ENCODE data around the gene INTS1. TPM values are rescaled to one million over a fixed set of nuclear protein-coding genes. Genes with fewer than 3 reads are reported as not detected.

Gene INTS1
- total and polyA plus RNA-seq, 2 experiments from 2014 or later = 30.0 to 57.3 TPM

- no peaks in the 10 kb centered on the region for H3K27me3 ChIP-seq
- no peak overlapping the region for H3K4me3 ChIP-seq
- no peaks in the 10 kb centered on the region for H3K9me3 ChIP-seq (ENCODE audit: low read depth)
- peaks cover 6% of the 10 kb centered on the region for H4K20me1 ChIP-seq (ENCODE audit: insufficient read depth, poor library complexity, severe bottlenecking)
- peak overlapping the region; percentile 73 for H3K4me2 ChIP-seq
- no peak overlapping the region for H2AFZ ChIP-seq
- 87% methylated on average over 20 of the region's 21 CpGs for WGBS (ENCODE audit: low lambda C conversion rate, missing lambda C conversion rate)
- H3K27ac ChIP-seq = no peak overlapping the region
- TF ChIP-seq EZH2phosphoT487 (IDR thresholded peaks at IDR 0.05; ENCODE audit: low read depth, severe bottlenecking, unreplicated experiment) (no peak), CTCF (IDR thresholded peaks at IDR 0.05; ENCODE audit: poor library complexity) (no peak), EZH2 (IDR thresholded peaks at IDR 0.05; ENCODE audit: borderline replicate concordance) (no peak)
- no peak for DNase-seq (ENCODE audit: low spot score)
- H3K9me2 ChIP-seq (replicated peaks; ENCODE audit: insufficient read depth) = no peaks in the 10 kb centered on the region
- H3K36me3 ChIP-seq (replicated peaks; ENCODE audit: insufficient read depth, low read depth) = no peaks in the 10 kb centered on the region
- peaks cover 25% of the 10 kb centered on the region for H3K4me1 ChIP-seq (ENCODE audit: insufficient read depth)
- peaks cover 28% of the 10 kb centered on the region for H3K79me2 ChIP-seq
These were observed 25.4 kb upstream of the INTS1 start for GRCh38 chr7:1529383-1530116.

- no peak for DNase-seq (ENCODE audit: low spot score)
- Histone ChIP-seq H3K9me3 (ENCODE audit: low read depth) (no peaks in the 10 kb centered on the region), H3K4me2 (no peak overlapping the region), H3K36me3 (replicated peaks; ENCODE audit: insufficient read depth, low read depth) (no peaks in the 10 kb centered on the region), H3K4me3 (no peak overlapping the region), H2AFZ (no peak overlapping the region), H3K27me3 (no peaks in the 10 kb centered on the region), H4K20me1 (ENCODE audit: insufficient read depth, poor library complexity, severe bottlenecking) (no peaks in the 10 kb centered on the region), H3K79me2 (peaks cover 5% of the 10 kb centered on the region), H3K9me2 (replicated peaks; ENCODE audit: insufficient read depth) (no peaks in the 10 kb centered on the region), H3K4me1 (ENCODE audit: insufficient read depth) (no peaks in the 10 kb centered on the region), H3K27ac (no peak overlapping the region)
- TF ChIP-seq EZH2phosphoT487 (IDR thresholded peaks at IDR 0.05; ENCODE audit: low read depth, severe bottlenecking, unreplicated experiment) (no peak), EZH2 (IDR thresholded peaks at IDR 0.05; ENCODE audit: borderline replicate concordance) (no peak), CTCF (IDR thresholded peaks at IDR 0.05; ENCODE audit: poor library complexity) (no peak)
- WGBS (ENCODE audit: low lambda C conversion rate, missing lambda C conversion rate) = 50% methylated on average over 6 of the region's 6 CpGs
These were observed 22.1 kb upstream of the INTS1 start for GRCh38 chr7:1526271-1526754.

GRCh38 chr7:1525409-1525808 lies 21.2 kb upstream of the INTS1 start:
- Histone ChIP-seq H2AFZ (no peak overlapping the region), H3K79me2 (peaks cover 3% of the 10 kb centered on the region), H3K9me2 (replicated peaks; ENCODE audit: insufficient read depth) (no peaks in the 10 kb centered on the region), H3K4me2 (no peak overlapping the region), H4K20me1 (ENCODE audit: insufficient read depth, poor library complexity, severe bottlenecking) (no peaks in the 10 kb centered on the region), H3K27ac (no peak overlapping the region), H3K9me3 (ENCODE audit: low read depth) (no peaks in the 10 kb centered on the region), H3K4me1 (ENCODE audit: insufficient read depth) (no peaks in the 10 kb centered on the region), H3K27me3 (no peaks in the 10 kb centered on the region), H3K4me3 (no peak overlapping the region), H3K36me3 (replicated peaks; ENCODE audit: insufficient read depth, low read depth) (no peaks in the 10 kb centered on the region)
- no peak for DNase-seq (ENCODE audit: low spot score)
- 94% methylated on average over 6 of the region's 6 CpGs for WGBS (ENCODE audit: low lambda C conversion rate, missing lambda C conversion rate)
- TF ChIP-seq EZH2phosphoT487 (IDR thresholded peaks at IDR 0.05; ENCODE audit: low read depth, severe bottlenecking, unreplicated experiment) (no peak), EZH2 (IDR thresholded peaks at IDR 0.05; ENCODE audit: borderline replicate concordance) (no peak), CTCF (IDR thresholded peaks at IDR 0.05; ENCODE audit: poor library complexity) (no peak)

Data from hepatocyte (in vitro differentiated cells).